K562 (cell line): Measurements from ENCODE around the gene LYRM7. TPM values are rescaled to one million over a fixed set of nuclear protein-coding genes. Genes with fewer than 3 reads are reported as not detected.
A peak's percentile ranks its signal among the peaks of the same experiment; 100 is the strongest.

Experiments used
- ATF1 ChIP-seq, 2 experiments: fragments of 450-650 bp in 1 of 2; IDR thresholded peaks; 2 replicates each; pipeline ENCODE4 v1.6.1; 2016; ENCODE audit warnings: missing compliant biosample characterization in 1 of 2, missing genetic modification characterization in 1 of 2
- CHD2 ChIP-seq: IDR thresholded peaks from 2 replicates; pipeline ENCODE4 v1.6.1; 2011; ENCODE audit warnings: low read depth, low read length
- CREM ChIP-seq: IDR thresholded peaks from 2 replicates; pipeline ENCODE4 v1.6.1; 2014; ENCODE audit warnings: antibody characterized with exemption, low read depth
- GABPB1 ChIP-seq: sonication (generic); formaldehyde crosslinking; IDR thresholded peaks from 2 replicates; pipeline ENCODE4 v1.8.0; 2022; ENCODE audit warnings: mild to moderate bottlenecking, missing genetic modification reagents
- HLTF ChIP-seq: fragments of 450-650 bp; IDR thresholded peaks from 2 replicates; pipeline ENCODE4 v1.6.1; 2016
- HMBOX1 ChIP-seq: sonication (generic); IDR thresholded peaks from 2 replicates; pipeline ENCODE4 v1.6.1; 2016
- KDM5B ChIP-seq: fragments of 200-600 bp; sonication (generic); IDR thresholded peaks from 2 replicates; pipeline ENCODE4 v1.6.1; 2012; ENCODE audit warnings: low read depth, mild to moderate bottlenecking, moderate library complexity, low read length, control low read depth, inconsistent platforms; ENCODE audit not compliant: insufficient replicate concordance
- MCM2 ChIP-seq: fragments of 450-650 bp; IDR thresholded peaks from 2 replicates; pipeline ENCODE4 v1.6.1; 2017; ENCODE audit warnings: low read depth, mild to moderate bottlenecking
- MECOM ChIP-seq: fragments of 250-450 bp; sonication (Bioruptor Pico); IDR thresholded peaks from 2 replicates; pipeline ENCODE4 v1.8.0; 2022; ENCODE audit warnings: inconsistent platforms
- NELFE ChIP-seq: IDR thresholded peaks from 2 replicates; pipeline ENCODE4 v1.6.1; 2011; ENCODE audit warnings: mild to moderate bottlenecking; ENCODE audit not compliant: insufficient read depth, insufficient read length
- POU5F1 ChIP-seq: fragments of 150-350 bp; IDR thresholded peaks from 2 replicates; pipeline ENCODE4 v1.6.1; 2014; ENCODE audit warnings: borderline replicate concordance, low read length, low read depth, mild to moderate bottlenecking; ENCODE audit not compliant: partially characterized antibody
- PTBP1 ChIP-seq: fragments of 200-400 bp; formaldehyde crosslinking; IDR thresholded peaks from 2 replicates; pipeline ENCODE4 v1.6.1; 2017; ENCODE audit warnings: low read depth, low read length
- SIN3A ChIP-seq, 2 experiments: fragments of 150-350 bp in 1 of 2; IDR thresholded peaks; 2 replicates each; pipeline ENCODE4 v1.6.1; 2011 to 2016; ENCODE audit warnings: borderline replicate concordance in 2 of 2, low read depth in 2 of 2, low read length in 2 of 2, mild to moderate bottlenecking in 2 of 2, moderate library complexity in 2 of 2; ENCODE audit not compliant: control insufficient read depth in 1 of 2
- SIX5 ChIP-seq, 2 experiments: IDR thresholded peaks; 2 replicates each; pipeline ENCODE4 v1.6.1; 2011; ENCODE audit warnings: low read length in 2 of 2, borderline replicate concordance in 1 of 2, low read depth in 1 of 2, mild to moderate bottlenecking in 1 of 2, moderate library complexity in 1 of 2; ENCODE audit not compliant: insufficient read depth in 1 of 2
- SMARCA4 ChIP-seq: fragments of 450-650 bp; IDR thresholded peaks from 2 replicates; pipeline ENCODE4 v1.6.1; 2016
- TBP ChIP-seq: optimal IDR thresholded peaks from 2 replicates; pipeline ENCODE3; 2011; ENCODE audit warnings: low read depth, low read length, improper control_type of control experiment
- TCF7L2 ChIP-seq: fragments of 150-350 bp; IDR thresholded peaks from 2 replicates; pipeline ENCODE4 v1.6.1; 2016; ENCODE audit warnings: low read depth, mild to moderate bottlenecking, low read length, moderate library complexity
- THAP12 ChIP-seq: fragments of 250-450 bp; sonication (Bioruptor Pico); IDR thresholded peaks from 2 replicates; pipeline ENCODE4 v1.9.0; 2021; ENCODE audit warnings: mild to moderate bottlenecking, inconsistent platforms
- YBX1 ChIP-seq: fragments of 450-650 bp; IDR thresholded peaks from 2 replicates; pipeline ENCODE4 v1.7.1; 2016; ENCODE audit warnings: mild to moderate bottlenecking
- ZKSCAN3 ChIP-seq: fragments of 250-450 bp; sonication (Bioruptor Pico); IDR thresholded peaks from 2 replicates; pipeline ENCODE4 v1.4.0; 2020
- ZNF143 ChIP-seq: sonication (generic); formaldehyde crosslinking; IDR thresholded peaks from 2 replicates; pipeline ENCODE4 v1.9.0; 2022; ENCODE audit warnings: mild to moderate bottlenecking, missing genetic modification reagents
- ZNF778 ChIP-seq: fragments of 450-650 bp; formaldehyde crosslinking; IDR thresholded peaks from 2 replicates; pipeline ENCODE4 v1.4.0; 2020; ENCODE audit warnings: mild to moderate bottlenecking, moderate library complexity
- polyA plus RNA-seq, 8 experiments: library from polyadenylated mRNA; depleted of rRNA in 4 of 8; stranded (reverse) in 5 of 8; unstranded in 3 of 8; fragments of >200 nt; fragmentation: Nextera tagmentation in 2 of 8; fragmentation: Illumina TruSeq in 1 of 8; extraction: Ambion mirVana in 2 of 8; extraction: Trizol in 1 of 8; gene quantifications; 2 replicates each; pipeline versions ENCODE4 v1.2.1 to v1.2.3, GENCODE V29; 2011 to 2014; ENCODE audit warnings: inconsistent platforms in 1 of 8, missing spikeins in 1 of 8
- total RNA-seq, 7 experiments: library from RNA; depleted of rRNA in 6 of 7; stranded (reverse); fragments of >200 nt in 6 of 7; fragmentation: Illumina TruSeq in 2 of 7; extraction: Trizol in 2 of 7; gene quantifications; 2 replicates each; pipeline versions ENCODE4 v1.2.1 to v1.2.3, GENCODE V29; 2011 to 2021; ENCODE audit warnings: low replicate concordance in 1 of 7
- TF ChIP-seq, protein P1 (sequence below): fragments of 450-650 bp; conservative IDR thresholded peaks from 2 replicates; pipeline ENCODE4 v1.6.1; 2016; ENCODE audit warnings: missing genetic modification characterization, low read depth, mild to moderate bottlenecking, control low read depth, missing compliant biosample characterization

Gene LYRM7
- total and polyA plus RNA-seq, 9 of the 15 experiments (the other 6 are each of a cell fraction or from before 2014, with no cell fraction given), result 16.2 to 70.1 (median 33.3) TPM

DNA sequence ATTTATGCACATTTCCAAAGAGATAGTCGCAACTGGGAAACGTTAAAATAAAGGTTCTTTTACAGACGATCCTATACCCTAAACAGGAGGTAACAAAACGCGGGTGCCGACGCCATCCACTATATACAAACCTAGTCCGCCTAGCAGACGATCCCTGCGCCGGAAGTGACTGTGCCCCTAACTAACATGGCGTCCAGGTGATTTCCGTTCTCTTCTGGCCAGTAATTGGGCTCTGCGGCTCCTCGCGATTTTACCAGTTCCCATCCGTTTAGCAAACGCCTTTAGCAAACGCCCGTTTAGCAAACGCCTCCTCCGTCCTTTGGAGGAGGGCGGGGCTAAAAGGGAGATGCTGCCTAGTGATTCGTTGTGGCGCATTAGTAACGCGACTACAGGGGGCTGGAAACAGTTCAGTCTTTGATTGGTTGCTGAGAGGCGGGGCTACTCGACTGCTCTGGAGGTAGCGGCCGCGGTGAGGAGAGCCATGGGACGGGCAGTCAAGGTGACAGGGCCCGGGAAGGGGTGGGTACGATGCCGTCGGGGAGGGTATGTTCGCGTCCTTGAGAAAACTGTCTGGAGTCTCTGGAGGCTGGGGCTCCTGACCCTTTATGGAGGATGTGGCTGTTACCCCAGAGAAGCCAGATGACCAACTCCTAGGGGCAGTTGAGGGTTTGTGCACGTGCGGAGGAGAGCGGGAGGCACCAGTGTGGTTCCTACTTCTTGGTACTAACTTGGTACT, at the start of gene LYRM7 (continued):
- TF ChIP-seq SIX5 (IDR thresholded peaks at IDR 0.05; ENCODE audit: borderline replicate concordance in 1 of 2, insufficient read depth in 1 of 2, low read depth in 1 of 2, low read length in 2 of 2) (peak; percentile 54 to 56; a peak in 2 of 4 replicates), ZNF778 (CRISPR knock-in tag) (no peak), GABPB1 (CRISPR knock-in tag) (peak; percentile 98), MECOM (CRISPR knock-in tag) (peak; percentile 37; the same call in 1 of the 2 replicates), SIN3A (IDR thresholded peaks at IDR 0.05; ENCODE audit: borderline replicate concordance in 2 of 2, control insufficient read depth in 1 of 2, low read depth in 2 of 2, low read length in 2 of 2) (peak in 1 of 2 experiments; percentile 90; a peak in 1 of 4 replicates), SMARCA4 (no peak), THAP12 (CRISPR knock-in tag) (0 out of 2 replicates have a peak, but pooled peaks have one; percentile 4), ZNF143 (CRISPR knock-in tag) (no peak), TCF7L2 (no peak), PTBP1 (no peak), CHD2 (peak; percentile 98), CREM (peak; percentile 98), POU5F1 (no peak), TBP (peak; percentile 76), HMBOX1 (peak; percentile 62), ZKSCAN3 (CRISPR knock-in tag) (no peak), MCM2 (no peak), ATF1 (CRISPR knock-in tag; IDR thresholded peaks at IDR 0.05) (no peak), ATF1 (tag; IDR thresholded peaks at IDR 0.05) (peak; percentile 95), YBX1 (no peak), HLTF (no peak), NELFE (no peak), KDM5B (peak; percentile 52)
- TF ChIP-seq, protein P1, sequence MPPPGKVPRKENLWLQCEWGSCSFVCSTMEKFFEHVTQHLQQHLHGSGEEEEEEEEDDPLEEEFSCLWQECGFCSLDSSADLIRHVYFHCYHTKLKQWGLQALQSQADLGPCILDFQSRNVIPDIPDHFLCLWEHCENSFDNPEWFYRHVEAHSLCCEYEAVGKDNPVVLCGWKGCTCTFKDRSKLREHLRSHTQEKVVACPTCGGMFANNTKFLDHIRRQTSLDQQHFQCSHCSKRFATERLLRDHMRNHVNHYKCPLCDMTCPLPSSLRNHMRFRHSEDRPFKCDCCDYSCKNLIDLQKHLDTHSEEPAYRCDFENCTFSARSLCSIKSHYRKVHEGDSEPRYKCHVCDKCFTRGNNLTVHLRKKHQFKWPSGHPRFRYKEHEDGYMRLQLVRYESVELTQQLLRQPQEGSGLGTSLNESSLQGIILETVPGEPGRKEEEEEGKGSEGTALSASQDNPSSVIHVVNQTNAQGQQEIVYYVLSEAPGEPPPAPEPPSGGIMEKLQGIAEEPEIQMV (tag), result no peak
